HepG2 (cell line): ENCODE measurements around the gene GTF2I.

ENCODE experiments used
- GZF1 ChIP-seq: sonication (generic); formaldehyde crosslinking; IDR thresholded peaks from 2 replicates; pipeline ENCODE4 v1.5.1; 2020; ENCODE audit warnings: mild to moderate bottlenecking, missing genetic modification reagents
- ONECUT2 ChIP-seq: sonication (generic); formaldehyde crosslinking; IDR thresholded peaks from 2 replicates; pipeline ENCODE4 v1.4.0; 2020; ENCODE audit warnings: missing genetic modification reagents
- TF ChIP-seq, protein P1 (sequence below): sonication (generic); formaldehyde crosslinking; IDR thresholded peaks from 2 replicates; pipeline ENCODE4 v1.5.0; 2020; ENCODE audit warnings: mild to moderate bottlenecking, missing genetic modification reagents, moderate library complexity
- TF ChIP-seq, protein P2 (sequence below): sonication (generic); formaldehyde crosslinking; IDR thresholded peaks from 2 replicates; pipeline ENCODE4 v1.4.0; 2020; ENCODE audit warnings: missing genetic modification reagents
- TF ChIP-seq, protein P3 (sequence below): IDR thresholded peaks from 2 replicates; pipeline ENCODE4 v1.6.1; 2016; ENCODE audit warnings: low read depth, control low read depth

DNA sequence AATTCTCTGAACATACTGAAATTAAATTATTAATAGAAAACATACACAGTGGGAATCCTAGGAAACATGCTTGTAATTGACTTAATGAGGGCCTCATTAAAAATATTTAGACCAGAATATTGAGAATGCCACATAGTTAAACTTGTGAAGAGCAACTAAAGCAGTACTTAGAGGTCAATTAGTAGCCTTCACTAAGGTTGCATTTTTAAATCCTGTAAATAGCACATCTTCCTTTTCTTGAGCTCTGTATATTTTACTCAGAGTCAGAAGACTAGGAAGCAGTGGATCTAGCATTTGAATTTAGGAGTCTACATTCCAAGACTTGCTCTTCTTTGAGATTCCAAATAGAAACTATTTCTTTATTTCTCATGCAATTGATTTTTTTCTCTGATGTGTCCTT is 56.0 kb downstream of the GTF2I start:
- TF ChIP-seq, protein P1, sequence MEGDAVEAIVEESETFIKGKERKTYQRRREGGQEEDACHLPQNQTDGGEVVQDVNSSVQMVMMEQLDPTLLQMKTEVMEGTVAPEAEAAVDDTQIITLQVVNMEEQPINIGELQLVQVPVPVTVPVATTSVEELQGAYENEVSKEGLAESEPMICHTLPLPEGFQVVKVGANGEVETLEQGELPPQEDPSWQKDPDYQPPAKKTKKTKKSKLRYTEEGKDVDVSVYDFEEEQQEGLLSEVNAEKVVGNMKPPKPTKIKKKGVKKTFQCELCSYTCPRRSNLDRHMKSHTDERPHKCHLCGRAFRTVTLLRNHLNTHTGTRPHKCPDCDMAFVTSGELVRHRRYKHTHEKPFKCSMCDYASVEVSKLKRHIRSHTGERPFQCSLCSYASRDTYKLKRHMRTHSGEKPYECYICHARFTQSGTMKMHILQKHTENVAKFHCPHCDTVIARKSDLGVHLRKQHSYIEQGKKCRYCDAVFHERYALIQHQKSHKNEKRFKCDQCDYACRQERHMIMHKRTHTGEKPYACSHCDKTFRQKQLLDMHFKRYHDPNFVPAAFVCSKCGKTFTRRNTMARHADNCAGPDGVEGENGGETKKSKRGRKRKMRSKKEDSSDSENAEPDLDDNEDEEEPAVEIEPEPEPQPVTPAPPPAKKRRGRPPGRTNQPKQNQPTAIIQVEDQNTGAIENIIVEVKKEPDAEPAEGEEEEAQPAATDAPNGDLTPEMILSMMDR (CRISPR knock-in tag) = no peak
- TF ChIP-seq, protein P2, sequence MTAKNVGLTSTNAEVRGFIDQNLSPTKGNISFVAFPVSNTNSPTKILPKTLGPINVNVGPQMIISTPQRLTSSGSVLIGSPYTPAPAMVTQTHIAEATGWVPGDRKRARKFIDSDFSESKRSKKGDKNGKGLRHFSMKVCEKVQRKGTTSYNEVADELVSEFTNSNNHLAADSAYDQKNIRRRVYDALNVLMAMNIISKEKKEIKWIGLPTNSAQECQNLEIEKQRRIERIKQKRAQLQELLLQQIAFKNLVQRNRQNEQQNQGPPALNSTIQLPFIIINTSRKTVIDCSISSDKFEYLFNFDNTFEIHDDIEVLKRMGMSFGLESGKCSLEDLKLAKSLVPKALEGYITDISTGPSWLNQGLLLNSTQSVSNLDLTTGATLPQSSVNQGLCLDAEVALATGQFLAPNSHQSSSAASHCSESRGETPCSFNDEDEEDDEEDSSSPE (CRISPR knock-in tag) = no peak
- TF ChIP-seq ONECUT2 (no peak), GZF1 (no peak)
- TF ChIP-seq, protein P3, sequence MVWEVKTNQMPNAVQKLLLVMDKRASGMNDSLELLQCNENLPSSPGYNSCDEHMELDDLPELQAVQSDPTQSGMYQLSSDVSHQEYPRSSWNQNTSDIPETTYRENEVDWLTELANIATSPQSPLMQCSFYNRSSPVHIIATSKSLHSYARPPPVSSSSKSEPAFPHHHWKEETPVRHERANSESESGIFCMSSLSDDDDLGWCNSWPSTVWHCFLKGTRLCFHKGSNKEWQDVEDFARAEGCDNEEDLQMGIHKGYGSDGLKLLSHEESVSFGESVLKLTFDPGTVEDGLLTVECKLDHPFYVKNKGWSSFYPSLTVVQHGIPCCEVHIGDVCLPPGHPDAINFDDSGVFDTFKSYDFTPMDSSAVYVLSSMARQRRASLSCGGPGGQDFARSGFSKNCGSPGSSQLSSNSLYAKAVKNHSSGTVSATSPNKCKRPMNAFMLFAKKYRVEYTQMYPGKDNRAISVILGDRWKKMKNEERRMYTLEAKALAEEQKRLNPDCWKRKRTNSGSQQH (CRISPR knock-in tag) = no peak
